ENCODE data around the gene FARP2.
"Not testable (repeated sequence)": the region's sequence is repeated elsewhere in the genome, so short reads cannot be mapped to it uniquely, and the experiment has no call there.

The FARP2 gene

DNA sequence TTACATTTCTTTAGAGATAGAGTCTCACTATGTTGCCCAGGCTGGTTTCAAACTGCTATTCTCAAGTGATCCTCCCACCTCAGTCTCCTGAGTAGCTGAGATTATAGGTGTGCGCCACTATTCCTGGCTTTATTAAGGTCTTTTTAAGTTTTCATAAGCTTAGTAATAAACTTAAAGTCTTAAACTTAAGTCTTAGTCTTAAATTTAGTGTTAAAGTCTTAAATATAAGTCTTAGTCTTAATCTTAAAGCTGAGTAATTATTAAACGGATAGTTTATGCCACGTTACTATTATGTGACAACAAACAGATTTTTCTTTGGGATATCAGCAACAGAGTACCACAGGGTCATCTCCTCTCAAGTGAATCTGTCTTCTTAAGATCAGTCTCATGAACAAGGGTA, 12.6 kb downstream of the FARP2 start:
- no peak for DNase-seq

DNA sequence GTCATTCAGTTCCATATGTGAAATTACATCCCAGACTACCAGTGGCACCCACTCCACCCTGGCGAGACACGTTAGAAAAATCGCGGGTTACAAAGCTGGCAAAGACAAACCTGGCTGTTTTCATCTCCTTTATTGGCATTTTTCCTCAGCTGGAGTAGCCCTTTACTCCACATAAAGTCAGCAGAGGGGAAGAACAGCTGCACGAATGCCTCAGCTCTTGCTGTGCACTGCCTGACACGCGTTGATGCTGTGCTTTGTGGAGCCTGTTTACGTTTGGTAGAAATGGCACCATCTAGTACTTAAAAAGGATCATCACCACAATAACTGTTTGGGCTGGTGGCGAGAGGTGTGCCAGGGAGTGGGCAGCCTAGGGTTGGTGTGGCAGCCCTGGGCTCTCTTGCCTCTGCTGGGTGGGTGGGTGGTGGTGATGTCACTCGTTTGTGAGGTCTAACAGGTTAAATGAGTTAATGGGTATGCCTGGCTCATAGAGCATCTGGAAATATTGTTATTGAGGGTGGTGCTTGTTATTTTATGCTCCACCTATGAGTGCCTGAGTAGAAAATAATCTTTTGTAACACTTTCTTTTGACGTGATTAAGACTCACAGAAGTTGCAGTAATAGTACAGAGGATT, 16.4 kb downstream of the FARP2 start:
- DNase-seq, result no peak

DNA sequence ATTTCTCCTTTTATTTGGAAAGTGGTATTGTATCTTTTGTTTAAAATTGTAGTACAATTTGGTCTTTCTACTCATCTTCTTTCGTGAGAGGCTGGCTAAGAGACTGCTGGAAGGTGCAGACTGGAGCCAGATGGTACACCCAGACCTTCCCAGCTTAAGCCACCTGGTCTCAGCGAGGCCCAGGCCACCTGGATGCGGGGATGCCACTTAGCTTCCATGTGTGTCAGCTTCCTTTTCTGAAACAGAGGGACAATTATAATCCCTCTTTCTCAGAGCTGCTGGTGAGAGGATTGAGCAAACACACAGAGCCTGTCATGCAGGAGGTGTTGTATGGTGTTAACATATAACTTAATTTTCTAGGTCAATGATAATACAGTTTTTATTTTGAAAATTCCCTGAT, 17.4 kb downstream of the FARP2 start:
- DNase-seq, result no peak

DNA sequence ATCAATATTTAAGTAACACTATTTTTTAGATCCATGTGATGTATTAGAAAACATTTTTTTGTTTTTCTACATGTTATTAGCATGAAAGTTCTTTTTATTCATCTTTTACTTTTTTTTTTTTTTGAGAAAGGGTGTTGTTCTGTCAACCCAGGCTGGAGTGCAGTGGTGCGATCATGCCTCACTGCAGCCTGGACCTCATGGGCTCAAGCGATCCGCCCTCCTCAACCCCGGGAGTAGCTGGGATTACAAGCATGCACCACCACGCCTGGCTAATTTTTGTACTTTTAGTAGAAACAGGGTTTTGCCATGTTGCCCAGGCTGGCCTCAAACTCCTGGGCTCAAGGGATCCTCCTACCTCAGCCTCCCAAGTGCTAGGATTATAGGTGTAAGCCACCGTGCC, 17.8 kb downstream of the FARP2 start:
- DNase-seq, result not testable (repeated sequence)

DNA sequence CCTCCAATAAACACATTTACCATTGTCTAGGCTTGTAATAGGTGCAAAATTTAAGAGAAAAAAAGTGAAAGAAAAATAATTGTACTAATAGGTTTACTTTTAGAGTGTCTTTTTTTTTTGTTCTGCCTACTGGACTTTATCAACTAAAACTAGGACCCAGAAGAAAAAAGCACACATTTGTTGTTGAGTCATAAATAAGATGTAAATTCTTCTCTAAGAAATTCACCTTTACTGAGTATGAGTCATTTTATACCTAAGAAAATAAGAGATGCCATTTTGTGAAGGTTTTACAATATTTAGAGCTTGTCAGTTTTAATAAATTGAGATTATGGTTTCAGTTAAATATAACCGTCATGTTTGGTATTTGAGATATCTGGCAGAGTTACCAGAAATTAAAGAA, 19.2 kb downstream of the FARP2 start:
- DNase-seq, result no peak

DNA sequence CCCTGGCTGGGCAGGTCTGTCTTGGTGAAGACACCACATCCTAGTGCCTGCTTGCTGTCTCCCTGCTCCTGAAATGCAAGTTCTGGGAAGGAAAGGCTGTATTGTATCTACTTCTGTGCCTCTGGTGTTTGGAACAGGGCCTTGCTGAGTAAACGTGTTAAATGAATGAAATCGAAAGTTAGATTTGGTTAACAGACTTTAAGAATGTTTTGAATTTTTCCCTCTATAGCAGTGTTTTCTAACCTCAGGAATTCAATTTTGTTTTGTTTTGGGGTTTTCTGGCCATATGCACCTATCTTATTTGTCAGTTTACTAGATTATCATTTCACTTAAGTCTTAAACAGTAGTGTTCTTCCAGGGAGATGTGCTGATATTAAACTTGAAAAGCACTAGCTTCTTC, 20.7 kb downstream of the FARP2 start:
- DNase-seq, result no peak

DNA sequence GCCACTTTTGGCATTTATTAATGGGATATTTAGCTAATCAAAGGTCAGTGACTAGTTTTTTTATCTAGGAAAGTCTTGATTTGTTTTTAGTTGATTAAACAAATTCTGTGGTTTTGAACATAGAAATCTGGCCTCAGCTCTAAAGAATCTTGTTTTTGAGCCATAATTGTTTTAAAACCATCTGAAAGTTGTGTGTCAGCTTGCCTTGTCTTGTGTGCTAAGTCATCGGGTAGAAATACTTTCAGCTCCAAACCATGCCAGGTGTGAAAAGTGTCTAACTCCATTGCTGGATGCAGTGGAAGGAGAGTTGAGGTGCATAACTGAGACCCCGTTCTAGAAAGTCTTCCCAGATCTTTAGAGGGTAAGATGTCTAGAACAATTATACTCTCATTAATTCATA, 22.7 kb downstream of the FARP2 start:
- DNase-seq, result no peak

DNA sequence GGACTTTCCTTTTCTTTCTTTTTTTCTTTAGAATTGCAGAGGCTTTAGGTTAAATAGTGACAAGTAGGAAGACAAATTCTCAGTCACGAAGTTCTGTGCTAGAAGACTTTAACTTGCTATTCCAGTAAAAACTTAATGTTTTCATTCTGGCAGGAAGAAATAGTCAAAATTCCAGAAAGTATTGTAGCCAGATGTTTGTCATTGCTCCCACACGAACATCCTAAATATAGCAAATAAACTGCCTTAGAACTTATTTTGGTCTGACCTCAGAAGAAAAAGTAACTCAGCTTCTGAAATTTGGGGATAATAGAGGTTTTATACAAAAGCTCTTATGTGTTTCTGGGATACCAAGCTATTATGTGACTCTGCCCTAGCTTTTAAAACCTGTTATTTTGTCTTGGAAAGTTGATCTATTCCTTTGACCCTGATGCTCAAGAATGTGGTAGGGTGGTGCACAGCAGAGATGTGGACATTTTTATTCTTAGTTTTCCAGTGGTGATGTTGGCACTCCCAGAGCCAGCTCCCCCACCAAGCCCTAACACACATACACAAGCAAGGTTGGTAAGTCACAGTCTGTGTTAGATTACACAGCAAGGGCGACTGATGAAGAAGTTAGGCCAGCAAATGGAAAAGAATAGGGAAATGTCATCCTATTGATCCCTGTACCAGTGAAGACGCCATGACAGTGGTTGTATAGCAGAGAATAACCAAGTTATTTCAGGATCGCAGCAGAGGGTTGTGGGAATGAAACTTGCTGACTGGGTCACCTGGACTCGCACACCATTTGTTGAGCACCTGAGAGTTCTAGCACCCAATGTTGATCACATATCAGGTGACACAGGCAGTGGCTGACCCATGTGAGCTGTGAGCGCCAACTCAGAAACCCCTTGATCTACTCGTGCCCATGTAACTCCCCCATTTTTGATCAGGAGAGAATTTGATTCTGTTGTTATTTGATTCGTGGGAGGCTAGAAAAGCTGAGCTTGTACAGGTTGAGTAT, 23.7 kb downstream of the FARP2 start:
- no peak for DNase-seq

DNA sequence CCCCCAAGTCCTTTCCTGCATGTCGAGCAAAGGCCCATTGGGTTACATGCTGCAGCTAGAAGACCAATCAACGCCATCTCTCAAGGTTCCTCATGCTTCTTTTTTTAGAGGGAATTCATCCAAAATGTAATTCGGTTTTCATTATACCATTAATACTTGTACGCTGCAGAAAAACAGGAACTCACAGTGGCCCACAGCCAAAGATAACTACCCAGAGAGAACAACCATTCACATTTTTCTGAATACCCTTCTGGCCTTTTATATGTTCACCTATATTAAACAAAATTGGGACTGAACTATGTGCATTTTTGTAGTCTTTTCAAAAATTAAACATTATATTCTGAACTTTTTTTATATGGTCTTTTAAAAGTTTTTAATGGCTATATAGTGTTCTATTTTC, 25.8 kb downstream of the FARP2 start:
- DNase-seq, result no peak

DNA sequence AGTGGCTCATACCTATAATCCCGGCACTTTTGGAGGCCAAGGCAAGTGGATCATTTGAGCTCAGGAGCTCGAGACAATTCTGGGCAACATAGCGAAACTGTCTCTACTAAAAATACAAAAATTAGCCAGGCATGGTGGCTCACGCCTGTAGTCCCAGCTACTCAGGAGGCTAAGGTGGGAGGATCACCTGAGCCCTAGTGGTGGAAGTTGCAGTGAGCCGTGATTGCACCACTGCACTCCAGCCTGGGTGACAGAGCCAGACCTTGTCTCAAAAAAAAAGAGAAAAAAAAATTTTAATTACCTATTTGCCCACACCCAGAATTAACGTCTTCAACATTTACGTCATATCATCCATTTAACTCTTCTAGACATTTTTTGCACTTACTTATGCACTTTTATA, 29.4 kb downstream of the FARP2 start:
- DNase-seq, result not testable (repeated sequence)

DNA sequence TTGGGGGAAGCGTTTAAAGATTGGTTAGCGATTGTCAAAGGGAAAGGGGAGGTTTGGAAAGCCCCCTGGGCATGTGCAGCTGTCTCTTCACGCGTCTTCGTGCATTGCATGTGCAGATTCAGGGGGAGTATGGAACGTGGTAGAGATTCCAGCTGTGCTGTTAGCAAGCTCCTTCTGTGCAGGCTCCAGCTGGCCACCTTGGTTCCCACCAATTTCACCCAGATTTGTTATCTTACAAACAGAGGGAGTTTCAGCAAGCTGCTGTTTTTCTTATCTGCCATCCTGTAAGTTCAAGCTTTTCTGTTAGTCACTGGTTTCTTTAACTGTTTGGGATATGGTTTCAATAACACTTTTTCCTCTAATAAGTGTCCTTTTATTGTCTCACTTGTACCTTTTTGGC, 30.4 kb downstream of the FARP2 start:
- no peak for DNase-seq

DNA sequence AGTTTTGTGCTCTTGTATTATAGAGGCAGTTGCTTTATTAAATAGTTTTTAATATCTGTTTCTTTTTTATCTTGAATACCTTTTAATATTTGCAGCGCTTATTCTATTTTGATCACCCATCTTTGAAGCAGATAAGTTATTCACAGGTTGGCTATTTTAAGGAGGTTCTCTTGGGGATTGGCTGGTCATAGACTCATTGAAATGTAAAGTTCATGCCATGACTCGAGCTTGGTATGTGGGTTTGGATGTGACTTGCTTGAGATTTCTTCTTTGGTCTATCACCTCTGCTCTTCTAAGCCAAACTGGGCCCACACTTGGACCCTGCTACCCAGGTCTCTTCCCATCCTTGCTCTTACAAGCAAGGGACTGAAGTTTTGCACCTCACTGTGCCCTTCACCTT, 33.6 kb downstream of the FARP2 start:
- no peak for DNase-seq

DNA sequence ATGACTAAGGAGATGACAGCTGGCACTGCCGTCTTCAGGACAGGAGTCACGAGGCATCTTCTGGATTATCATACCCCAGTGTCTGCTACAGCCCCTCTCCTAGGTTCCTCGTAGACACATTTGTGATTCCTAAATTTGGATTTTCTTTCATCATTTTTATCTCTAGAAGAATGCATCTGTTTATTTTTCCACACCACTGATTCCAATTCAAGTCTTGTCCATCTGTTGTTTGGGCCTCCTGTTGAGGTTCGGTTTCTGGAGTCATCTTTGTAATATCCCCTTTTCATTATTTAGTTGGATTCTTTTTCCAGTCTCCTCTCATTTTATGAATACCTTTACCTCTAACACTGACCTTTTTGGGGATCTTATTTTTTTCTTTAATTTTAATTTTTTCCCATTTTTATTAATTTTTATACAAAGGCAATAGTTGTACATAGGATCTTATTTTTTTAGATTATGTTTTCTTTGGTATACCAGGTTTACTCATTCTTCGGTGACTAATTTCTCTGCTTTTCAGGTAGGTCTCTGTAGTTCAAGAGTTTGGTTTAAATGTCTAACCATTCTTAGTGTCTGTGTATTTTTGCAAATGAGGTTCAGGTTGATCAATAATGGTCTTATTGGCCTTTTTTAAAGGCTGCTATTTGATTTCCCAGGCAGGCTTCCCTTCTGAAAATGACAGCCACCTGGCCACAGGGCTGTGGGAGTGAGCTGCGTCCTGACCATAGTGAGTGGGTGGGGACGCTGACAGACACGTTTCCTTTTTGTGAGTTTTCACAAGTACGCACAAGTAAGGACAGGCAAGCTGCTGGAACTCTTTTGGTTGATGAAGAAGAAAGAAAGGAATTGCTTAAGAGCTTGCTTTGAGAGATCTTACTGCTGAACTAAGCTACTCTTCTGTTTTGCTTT, 34.5 kb downstream of the FARP2 start:
- DNase-seq, result no peak

DNA sequence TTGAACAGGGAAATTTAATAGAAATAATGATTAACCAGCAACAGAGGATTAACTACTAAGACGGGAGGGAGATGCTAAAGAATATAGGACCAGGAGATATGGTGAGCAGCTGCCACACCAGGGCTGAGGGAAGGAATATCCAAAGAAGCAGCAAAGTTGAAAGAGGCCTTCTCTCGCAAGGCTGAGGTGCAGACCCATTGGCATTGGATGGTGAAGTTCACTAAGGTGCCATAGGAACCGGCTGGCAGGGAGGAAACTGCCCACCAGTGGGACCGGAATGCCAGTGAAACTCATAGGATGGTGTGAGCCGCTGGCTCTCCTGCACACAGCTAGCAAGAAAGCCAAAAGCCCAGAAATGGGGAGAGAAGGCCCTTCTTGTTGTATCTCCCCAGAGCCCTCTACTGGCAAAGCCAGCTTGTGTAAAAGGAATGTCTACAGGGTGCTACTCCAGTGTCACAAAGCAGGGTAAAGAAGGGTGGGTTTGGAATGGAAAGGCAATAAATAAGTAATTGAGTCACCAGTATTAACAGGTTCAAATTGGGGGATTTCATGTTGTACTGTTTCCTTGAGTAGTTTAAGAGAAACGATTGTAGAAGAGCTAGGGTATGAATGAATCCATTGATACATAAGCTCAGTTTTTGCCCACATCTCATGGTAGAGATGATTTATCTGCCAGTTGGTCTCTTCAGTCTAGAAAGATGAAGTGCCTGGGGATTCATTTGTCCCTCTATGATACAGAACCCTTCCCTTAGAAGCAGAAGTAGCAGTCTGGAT, 36.0 kb downstream of the FARP2 start:
- DNase-seq, result no peak

DNA sequence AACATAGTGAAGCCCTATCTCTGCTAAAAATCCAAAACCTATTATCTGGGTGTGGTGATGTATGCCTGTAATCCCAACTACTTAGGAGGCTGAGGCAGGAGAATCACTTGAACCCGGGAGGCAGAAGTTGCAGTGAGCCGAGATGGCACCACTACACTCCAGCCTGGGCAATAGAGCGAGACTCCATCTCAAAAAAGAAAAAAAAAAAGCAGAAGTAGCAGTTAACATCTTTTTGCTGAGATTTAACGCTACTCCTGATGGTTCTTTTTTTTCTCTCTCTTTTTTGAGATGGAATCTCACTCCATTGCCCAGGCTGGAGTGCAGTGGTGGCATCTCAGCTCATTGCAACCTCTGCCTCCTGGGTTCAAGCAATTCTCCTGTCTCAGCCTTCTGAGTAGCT, 36.7 kb downstream of the FARP2 start:
- DNase-seq, result not testable (repeated sequence)

DNA sequence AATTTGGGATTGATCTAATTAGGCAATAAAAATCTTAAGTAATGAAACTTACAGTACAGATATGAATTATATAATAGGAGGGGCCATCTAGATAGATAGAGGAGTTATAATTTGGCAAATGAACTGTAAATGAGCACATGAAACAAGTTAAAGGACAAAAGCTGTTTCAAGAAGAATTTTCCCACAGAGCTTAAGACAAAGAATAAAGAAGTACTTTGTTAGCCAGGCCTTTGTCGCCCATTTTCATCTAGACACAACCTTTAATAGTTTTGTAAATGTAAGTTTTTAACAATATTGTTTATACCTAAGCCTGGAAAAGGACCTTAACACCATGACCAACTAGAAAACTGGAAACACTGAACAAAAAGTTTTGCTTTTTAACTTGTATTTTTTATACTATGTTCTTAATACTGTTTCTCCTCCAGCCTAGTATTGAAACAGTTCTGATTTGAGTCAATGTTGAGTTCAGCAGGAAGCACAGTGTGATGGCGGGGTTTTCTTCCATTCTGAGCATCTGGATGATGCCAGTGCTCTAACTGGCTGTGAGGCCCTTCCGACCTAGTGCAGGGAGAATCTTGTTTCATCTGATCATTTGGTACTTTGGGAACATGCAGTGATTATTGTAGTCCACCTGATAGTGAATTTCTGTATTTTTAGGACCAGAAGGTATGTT, 37.6 kb downstream of the FARP2 start:
- DNase-seq, result no peak

DNA sequence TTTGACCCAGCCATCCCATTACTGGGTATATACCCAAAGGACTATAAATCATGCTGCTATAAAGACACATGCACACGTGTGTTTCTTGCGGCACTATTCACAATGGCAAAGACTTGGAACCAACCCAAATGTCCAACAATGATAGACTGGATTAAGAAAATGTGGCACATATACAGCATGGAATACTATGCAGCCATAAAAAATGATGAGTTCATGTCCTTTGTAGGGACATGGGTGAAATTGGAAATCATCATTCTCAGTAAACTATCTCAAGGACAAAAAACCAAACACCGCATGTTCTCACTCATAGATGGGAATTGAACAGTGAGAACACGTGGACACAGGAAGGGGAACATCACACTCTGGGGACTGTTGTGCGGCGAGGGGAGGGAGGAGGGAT, 40.7 kb downstream of the FARP2 start:
- DNase-seq, result not testable (repeated sequence)

DNA sequence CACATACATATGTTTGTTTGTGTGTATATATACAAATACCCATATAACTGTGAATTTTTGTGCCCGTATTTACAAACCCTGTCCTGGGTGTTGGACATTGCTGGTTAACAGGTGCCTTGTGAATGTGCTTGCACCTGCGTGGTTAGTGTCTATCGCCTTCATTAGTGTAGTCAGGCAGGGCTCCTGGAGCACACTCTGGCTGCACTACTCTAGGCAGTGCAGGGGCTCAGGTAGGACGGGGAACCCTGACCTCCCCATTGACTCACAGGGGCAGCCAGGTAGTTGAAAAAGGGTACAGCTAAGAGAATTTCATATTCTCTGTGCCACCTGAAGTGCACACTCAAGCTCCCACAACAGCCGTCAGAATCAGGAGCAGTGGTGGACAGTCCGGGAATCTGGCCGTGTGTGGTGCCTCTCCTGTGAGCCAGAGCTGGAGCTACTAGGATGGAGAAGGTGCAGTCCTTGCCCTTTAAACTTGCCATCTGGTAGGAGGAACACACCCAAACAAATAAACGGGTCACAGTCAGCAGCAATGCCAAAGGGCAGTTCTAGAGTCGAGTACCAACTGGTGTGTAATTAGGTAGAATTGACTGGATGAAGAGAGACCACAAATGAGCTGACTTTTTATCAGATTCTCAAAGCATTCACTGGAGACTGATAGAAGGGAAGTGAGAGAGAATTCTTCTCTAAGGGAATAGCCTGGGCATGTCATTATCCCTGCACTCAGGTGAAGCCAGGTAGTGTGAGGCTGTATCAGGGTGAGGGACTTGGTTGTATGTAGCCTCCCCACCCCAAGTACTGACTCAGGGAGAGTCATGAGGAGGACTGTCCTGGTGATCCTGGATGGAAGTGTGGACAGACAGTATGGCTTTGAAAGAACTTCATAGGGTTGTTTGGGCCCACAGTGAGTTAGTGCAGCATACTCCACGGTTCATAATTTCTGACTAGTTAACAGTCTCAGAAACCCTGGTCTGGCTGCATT, 44.1 kb downstream of the FARP2 start:
- no peak for DNase-seq

DNA sequence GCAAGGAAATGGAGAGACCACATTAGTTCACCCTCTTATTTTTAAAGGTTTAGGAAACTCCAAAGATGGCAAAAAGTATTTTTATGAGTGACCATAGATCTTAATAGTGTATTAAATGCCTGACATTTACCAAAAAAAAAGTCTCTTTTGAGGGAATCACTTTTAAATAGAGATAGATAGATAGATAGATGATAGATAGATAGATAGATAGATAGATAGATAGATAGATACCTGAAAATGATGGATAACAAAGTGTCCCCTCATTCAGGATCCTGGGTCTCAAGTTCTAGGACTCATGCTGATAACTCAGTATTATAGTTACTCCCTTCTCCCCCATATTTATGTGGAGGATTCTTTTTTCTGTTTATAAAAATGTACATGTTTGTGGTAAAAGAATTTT, 52.8 kb downstream of the FARP2 start:
- no peak for DNase-seq

DNA sequence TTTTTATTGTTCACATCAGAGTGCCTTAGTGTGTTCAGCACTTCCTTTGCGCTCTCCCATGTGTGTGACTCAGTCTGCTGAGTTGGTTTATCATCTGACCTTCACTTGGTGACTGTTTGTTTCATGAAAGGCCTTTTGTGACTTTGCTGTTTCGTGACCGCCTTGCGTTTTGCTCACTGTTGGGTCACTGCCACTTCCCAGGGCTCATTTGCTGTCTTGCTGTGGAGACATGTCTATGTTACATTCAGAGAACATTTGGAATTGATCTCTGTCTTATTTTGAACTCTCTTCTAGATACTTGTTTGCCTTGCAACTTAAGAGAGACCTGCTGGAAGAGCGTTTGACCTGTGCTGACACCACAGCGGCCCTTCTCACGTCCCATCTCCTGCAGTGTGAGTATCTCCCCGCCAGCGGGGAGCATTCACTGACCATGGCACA, 54.7 kb downstream of the FARP2 start:
- DNase-seq, result no peak
